ENCODE data around the gene TARS3. TPM values are rescaled to one million over a fixed set of nuclear protein-coding genes. Genes with fewer than 3 reads are reported as not detected.

TARS3 gene
- total and polyA plus RNA-seq, 8 donors, result 4.4 to 9.3 (median 7.4) TPM

- no peak for TF ChIP-seq CTCF (IDR thresholded peaks at IDR 0.05)
- FAIRE-seq (no peak), ATAC-seq (peak; percentile 49 to 67 (median 56)), DNase-seq (peak in 1 of 6 donors; percentile 48)
- intact Hi-C loops (cut with DNase I), result no loop called here
- H3K4me3 ChIP-seq, result peak overlapping the region in 1 of 4 donors; percentile 20
- no peaks in the 10 kb centered on the region for H3K27me3 ChIP-seq
- no peaks in the 10 kb centered on the region for H3K9me3 ChIP-seq
- H3K36me3 ChIP-seq, result no peaks in the 10 kb centered on the region
- H3K27ac ChIP-seq, result no peak overlapping the region
- peaks cover 5 to 13% (median 12%) of the 10 kb centered on the region in 3 donors for H3K4me1 ChIP-seq
- 44 to 51% methylated on average over 15 of the region's 15 CpGs for WGBS, 2 donors
These were observed 108.8 kb downstream of the TARS3 start for GRCh38 chr15:101615414-101615985.

- FAIRE-seq (no peak), ATAC-seq (no peak), DNase-seq (peak in 1 of 6 donors; percentile 44)
- Histone ChIP-seq H3K4me1 (peaks cover 5 to 13% (median 12%) of the 10 kb centered on the region in 3 donors), H3K27me3 (no peaks in the 10 kb centered on the region), H3K4me3 (no peak overlapping the region), H3K27ac (no peak overlapping the region), H3K36me3 (no peaks in the 10 kb centered on the region), H3K9me3 (no peaks in the 10 kb centered on the region)
- no peak for TF ChIP-seq CTCF (IDR thresholded peaks at IDR 0.05)
- intact Hi-C loops (cut with DNase I), result no loop called here
- WGBS, 2 donors, result 83 to 86% methylated on average over 11 of the region's 11 CpGs
These were observed 109.5 kb downstream of the TARS3 start for GRCh38 chr15:101614761-101615160.

GRCh38 chr15:101614001-101614585 is 110.2 kb downstream of the TARS3 start:
- FAIRE-seq, result no peak
- Histone ChIP-seq H3K27me3 (no peaks in the 10 kb centered on the region), H3K9me3 (no peaks in the 10 kb centered on the region), H3K36me3 (no peaks in the 10 kb centered on the region), H3K4me3 (no peak overlapping the region), H3K4me1 (peaks cover 5 to 13% (median 12%) of the 10 kb centered on the region in 3 donors), H3K27ac (no peak overlapping the region)
- intact Hi-C loops (cut with DNase I), result no loop called here
- 83 to 88% methylated on average over 14 of the region's 14 CpGs for WGBS, 2 donors
- no peak for TF ChIP-seq CTCF (IDR thresholded peaks at IDR 0.05)
- ATAC-seq, result no peak
- DNase-seq, result no peak

- Histone ChIP-seq H3K27me3 (no peaks in the 10 kb centered on the region), H3K9me3 (no peaks in the 10 kb centered on the region), H3K4me3 (no peak overlapping the region), H3K27ac (no peak overlapping the region), H3K4me1 (peaks cover 5 to 13% (median 12%) of the 10 kb centered on the region in 3 donors), H3K36me3 (no peaks in the 10 kb centered on the region)
- FAIRE-seq (no peak), ATAC-seq (peak in 2 of 4 donors; percentile 15 to 37), DNase-seq (peak in 5 of 6 donors; percentile 50 to 78 (median 73))
- intact Hi-C loops (cut with DNase I), result no loop called here
- TF ChIP-seq CTCF (IDR thresholded peaks at IDR 0.05), result no peak
- 38 to 45% methylated on average over 20 of the region's 20 CpGs for WGBS, 2 donors
These were observed 110.9 kb downstream of the TARS3 start for GRCh38 chr15:101613130-101614000.

Data from pancreas (tissue), 10 donors.